Activated CD8-positive, alpha-beta memory T cell treated with anti-CD3 and anti-CD28 coated beads, Interleukin-2, amount 50 U/mL, for 1 hour (primary cell): Measurements from ENCODE around the gene TPM4.
"Not testable (repeated sequence)": the region's sequence is repeated elsewhere in the genome, so short reads cannot be mapped to it uniquely, and the experiment has no call there.

ENCODE experiments used
- DNase-seq: peaks from one replicate; pipeline ENCODE4 v3.0.0-alpha.2; 2020; ENCODE audit errors: extremely low read depth

The TPM4 gene

GRCh38 chr19:16098416-16098768, 22.1 kb downstream of the TPM4 start:
- no peak for DNase-seq

- no peak for DNase-seq
Observed at GRCh38 chr19:16098821-16099220, 22.5 kb downstream of the TPM4 start.

- not testable (repeated sequence) for DNase-seq
Observed at GRCh38 chr19:16099314-16099965, 23.1 kb downstream of the TPM4 start.

GRCh38 chr19:16100524-16100923, 24.2 kb downstream of the TPM4 start:
- no peak for DNase-seq

- no peak for DNase-seq
Observed at GRCh38 chr19:16104722-16105121, 28.4 kb downstream of the TPM4 start.

- no peak for DNase-seq
Observed at GRCh38 chr19:16106121-16106520, 29.8 kb downstream of the TPM4 start.

- DNase-seq, result peak; percentile 97
Observed at GRCh38 chr19:16111160-16111908, 35.0 kb downstream of the TPM4 start, which contains the start of gene RAB8A. Gene RAB8A (plus strand): TSS chr19:16111889. CDS start chr19:16111902, 13 bp downstream.

- DNase-seq, result no peak
Observed at GRCh38 chr19:16111909-16112752, 35.8 kb downstream of the TPM4 start.

GRCh38 chr19:16112778-16113177, 36.5 kb downstream of the TPM4 start:
- no peak for DNase-seq

- DNase-seq, result no peak
Observed at GRCh38 chr19:16113727-16114126, 37.4 kb downstream of the TPM4 start.

- DNase-seq, result no peak
Observed at GRCh38 chr19:16115301-16116039, 39.2 kb downstream of the TPM4 start.

- DNase-seq, result no peak
Observed at GRCh38 chr19:16116067-16116466, 39.8 kb downstream of the TPM4 start.

- no peak for DNase-seq
Observed at GRCh38 chr19:16117594-16118033, 41.3 kb downstream of the TPM4 start.

- DNase-seq, result no peak
Observed at GRCh38 chr19:16118489-16119033, 42.3 kb downstream of the TPM4 start.

- not testable (repeated sequence) for DNase-seq
Observed at GRCh38 chr19:16119075-16119857, 43.0 kb downstream of the TPM4 start.

GRCh38 chr19:16121141-16121540, 44.8 kb downstream of the TPM4 start:
- no peak for DNase-seq

GRCh38 chr19:16121967-16122366, 45.7 kb downstream of the TPM4 start:
- DNase-seq, result no peak

GRCh38 chr19:16124953-16125352, 48.7 kb downstream of the TPM4 start:
- no peak for DNase-seq

- no peak for DNase-seq
Observed at GRCh38 chr19:16125737-16126495, 49.6 kb downstream of the TPM4 start.

GRCh38 chr19:16127080-16127479, 50.8 kb downstream of the TPM4 start:
- DNase-seq, result no peak
